Measurements from ENCODE around the gene MGAT5B. TPM values are rescaled to one million over a fixed set of nuclear protein-coding genes. Genes with fewer than 3 reads are reported as not detected.

MGAT5B gene
- total RNA-seq, 4 donors from 2014 or later, result 0.59 to 3.3 (median 1.5) TPM; not detected in 1

DNA sequence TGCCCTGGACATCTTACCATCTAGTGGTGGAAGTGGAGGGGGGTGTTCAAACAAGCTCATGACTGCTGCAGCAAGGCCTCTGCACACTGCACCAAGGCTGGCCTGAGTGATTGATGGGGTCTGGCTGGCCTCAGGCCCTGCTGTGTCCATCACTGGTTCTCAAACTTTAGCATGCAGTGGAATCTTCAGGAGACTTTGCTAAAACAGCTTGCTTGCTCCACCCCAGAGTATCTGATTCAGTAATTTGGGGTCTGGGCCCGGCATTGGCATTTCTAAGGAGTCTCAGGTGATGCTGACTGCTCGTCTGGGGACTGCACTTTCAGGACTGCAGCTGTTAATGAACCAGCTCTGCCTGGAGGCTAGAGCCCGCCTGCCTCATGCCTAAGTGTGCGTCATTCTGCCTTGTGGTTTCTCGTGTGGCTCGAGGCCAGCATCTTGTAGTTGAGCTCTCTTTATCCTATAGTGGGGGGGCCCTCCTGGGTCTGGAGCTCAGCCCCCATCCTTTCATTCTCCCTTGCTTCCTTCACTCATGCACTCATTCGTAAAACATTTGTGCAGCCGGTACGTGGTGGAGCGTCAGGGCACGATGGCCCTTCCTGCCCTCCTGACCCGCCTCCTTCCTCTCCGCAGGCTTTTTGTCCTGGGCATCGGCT lies 4.1 kb downstream of the MGAT5B start:
- H3K4me1 ChIP-seq, result peaks cover 0 to 21% of the 10 kb centered on the region in 2 donors
- intact Hi-C loops (cut with DNase I; ENCODE audit: low total_unique reads), result no loop called here
- H3K27ac ChIP-seq, result no peak overlapping the region
- DNase-seq, result no peak
- no peak for TF ChIP-seq POLR2A (IDR thresholded peaks at IDR 0.05)
- TF ChIP-seq, protein P1, sequence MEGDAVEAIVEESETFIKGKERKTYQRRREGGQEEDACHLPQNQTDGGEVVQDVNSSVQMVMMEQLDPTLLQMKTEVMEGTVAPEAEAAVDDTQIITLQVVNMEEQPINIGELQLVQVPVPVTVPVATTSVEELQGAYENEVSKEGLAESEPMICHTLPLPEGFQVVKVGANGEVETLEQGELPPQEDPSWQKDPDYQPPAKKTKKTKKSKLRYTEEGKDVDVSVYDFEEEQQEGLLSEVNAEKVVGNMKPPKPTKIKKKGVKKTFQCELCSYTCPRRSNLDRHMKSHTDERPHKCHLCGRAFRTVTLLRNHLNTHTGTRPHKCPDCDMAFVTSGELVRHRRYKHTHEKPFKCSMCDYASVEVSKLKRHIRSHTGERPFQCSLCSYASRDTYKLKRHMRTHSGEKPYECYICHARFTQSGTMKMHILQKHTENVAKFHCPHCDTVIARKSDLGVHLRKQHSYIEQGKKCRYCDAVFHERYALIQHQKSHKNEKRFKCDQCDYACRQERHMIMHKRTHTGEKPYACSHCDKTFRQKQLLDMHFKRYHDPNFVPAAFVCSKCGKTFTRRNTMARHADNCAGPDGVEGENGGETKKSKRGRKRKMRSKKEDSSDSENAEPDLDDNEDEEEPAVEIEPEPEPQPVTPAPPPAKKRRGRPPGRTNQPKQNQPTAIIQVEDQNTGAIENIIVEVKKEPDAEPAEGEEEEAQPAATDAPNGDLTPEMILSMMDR (IDR thresholded peaks at IDR 0.05), result no peak
- H3K9me3 ChIP-seq, result no peaks in the 10 kb centered on the region
- H3K27me3 ChIP-seq, result peaks cover 12 to 18% of the 10 kb centered on the region in 2 donors
- no peak overlapping the region for H3K4me3 ChIP-seq
- no peaks in the 10 kb centered on the region for H3K36me3 ChIP-seq

DNA sequence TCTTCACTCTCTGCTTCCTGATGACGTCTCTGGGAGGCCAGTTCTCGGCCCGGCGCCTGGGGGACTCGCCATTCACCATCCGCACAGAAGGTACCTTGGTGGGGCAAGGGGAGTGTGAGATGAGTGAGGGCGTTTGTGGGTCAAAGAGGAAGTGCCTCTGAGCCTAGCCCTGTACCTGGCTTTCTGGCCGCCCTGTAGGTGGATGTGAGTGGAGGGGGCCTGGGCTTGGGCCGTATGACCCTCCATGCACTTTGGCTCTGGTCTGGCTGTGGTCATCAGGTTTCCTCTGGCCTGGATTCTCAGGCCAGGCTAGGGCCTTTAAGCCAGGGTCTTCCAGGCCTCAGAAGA lies 4.6 kb downstream of the MGAT5B start:
- H3K36me3 ChIP-seq, result no peaks in the 10 kb centered on the region
- H3K9me3 ChIP-seq, result no peaks in the 10 kb centered on the region
- peaks cover 12 to 18% of the 10 kb centered on the region in 2 donors for H3K27me3 ChIP-seq
- peaks cover 0 to 18% of the 10 kb centered on the region in 2 donors for H3K4me1 ChIP-seq
- intact Hi-C loops (cut with DNase I; ENCODE audit: low total_unique reads), result no loop called here
- H3K27ac ChIP-seq, result no peak overlapping the region
- no peak for DNase-seq
- H3K4me3 ChIP-seq, result no peak overlapping the region
- no peak for TF ChIP-seq POLR2A (IDR thresholded peaks at IDR 0.05)
- TF ChIP-seq, protein P1 (IDR thresholded peaks at IDR 0.05), result no peak

DNA sequence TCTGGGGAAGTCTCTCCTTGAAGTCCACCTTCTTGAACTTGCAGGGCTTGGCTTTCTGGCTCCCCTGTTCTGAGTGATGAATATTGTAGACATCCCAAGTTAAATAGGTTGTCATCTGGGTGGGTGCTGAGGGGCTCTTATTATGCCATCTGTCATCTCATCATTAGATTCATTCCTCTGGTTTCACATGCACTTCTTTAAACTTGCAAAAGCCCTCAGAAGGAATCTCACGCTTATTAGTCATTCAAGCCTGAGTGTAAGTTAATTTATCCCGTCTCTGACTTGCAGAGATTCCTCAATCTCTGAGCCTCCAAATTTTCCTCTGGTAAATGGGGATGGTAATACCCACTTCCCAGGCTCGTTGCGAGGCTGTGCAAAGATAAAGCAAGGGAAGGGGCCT lies 5.7 kb downstream of the MGAT5B start:
- H3K9me3 ChIP-seq, result no peaks in the 10 kb centered on the region
- peaks cover 0 to 13% of the 10 kb centered on the region in 2 donors for H3K4me1 ChIP-seq
- intact Hi-C loops (cut with DNase I; ENCODE audit: low total_unique reads), result no loop called here
- H3K27me3 ChIP-seq, result peaks cover 12 to 18% of the 10 kb centered on the region in 2 donors
- H3K4me3 ChIP-seq, result no peak overlapping the region
- no peaks in the 10 kb centered on the region for H3K36me3 ChIP-seq
- TF ChIP-seq, protein P1 (IDR thresholded peaks at IDR 0.05), result no peak
- no peak for TF ChIP-seq POLR2A (IDR thresholded peaks at IDR 0.05)
- no peak for DNase-seq
- H3K27ac ChIP-seq, result no peak overlapping the region

DNA sequence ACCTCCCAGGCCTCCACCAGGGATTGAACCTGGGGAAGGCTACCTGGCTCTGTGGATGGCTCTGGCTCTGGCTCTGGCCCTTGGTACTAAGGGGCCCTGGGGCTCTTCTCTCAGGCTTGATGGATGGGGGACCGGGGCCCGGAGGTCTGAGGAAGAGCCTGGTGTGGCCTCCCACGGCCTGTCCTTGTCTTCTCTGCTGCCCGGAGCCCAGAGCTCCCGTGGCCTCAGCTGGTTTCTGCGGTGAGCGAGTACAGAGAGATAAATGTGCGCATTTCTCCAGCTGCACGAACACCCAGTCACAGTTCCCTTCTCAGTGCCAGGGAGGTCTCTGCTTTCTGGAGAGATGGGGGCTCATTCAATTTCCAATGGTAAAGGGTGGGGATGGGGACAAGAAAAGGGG lies 9.2 kb downstream of the MGAT5B start:
- Histone ChIP-seq H3K36me3 (no peaks in the 10 kb centered on the region), H3K4me1 (no peaks in the 10 kb centered on the region), H3K27ac (no peak overlapping the region), H3K27me3 (no peaks in the 10 kb centered on the region), H3K9me3 (no peaks in the 10 kb centered on the region), H3K4me3 (no peak overlapping the region)
- TF ChIP-seq, protein P1 (IDR thresholded peaks at IDR 0.05), result no peak
- TF ChIP-seq POLR2A (IDR thresholded peaks at IDR 0.05), result no peak
- intact Hi-C loops (cut with DNase I; ENCODE audit: low total_unique reads), result no loop called here
- no peak for DNase-seq

DNA sequence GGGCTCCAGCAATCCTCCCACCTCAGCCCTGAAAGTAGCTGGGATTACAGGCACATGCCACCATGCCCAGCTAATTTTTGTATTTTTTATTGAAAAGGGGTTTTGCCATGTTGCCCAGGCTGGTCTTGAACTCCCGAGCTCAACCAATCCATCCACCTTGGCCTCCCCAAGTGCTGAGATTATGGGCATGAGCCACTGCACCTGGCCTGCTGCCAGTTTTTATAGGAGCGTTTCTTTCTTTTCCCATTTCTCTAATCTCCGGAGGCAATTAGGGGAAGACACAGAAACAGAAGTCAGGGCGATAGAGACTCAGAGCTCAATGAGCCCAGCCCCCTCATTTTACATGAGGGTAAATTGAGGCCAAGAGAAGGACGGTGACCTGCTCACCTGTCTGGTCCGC lies 10.4 kb downstream of the MGAT5B start:
- intact Hi-C loops (cut with DNase I; ENCODE audit: low total_unique reads), result no loop called here
- Histone ChIP-seq H3K27ac (no peak overlapping the region), H3K36me3 (no peaks in the 10 kb centered on the region), H3K9me3 (no peaks in the 10 kb centered on the region), H3K4me3 (no peak overlapping the region), H3K4me1 (no peaks in the 10 kb centered on the region), H3K27me3 (no peaks in the 10 kb centered on the region)
- TF ChIP-seq, protein P1 (IDR thresholded peaks at IDR 0.05), result no peak
- TF ChIP-seq POLR2A (IDR thresholded peaks at IDR 0.05), result no peak
- DNase-seq, result no peak
